CD14-positive monocyte (primary cell): ENCODE data around the gene IFNA16. TPM values are rescaled to one million over a fixed set of nuclear protein-coding genes. Genes with fewer than 3 reads are reported as not detected.
A peak's percentile ranks its signal among the peaks of the same experiment; 100 is the strongest.
"Not testable (repeated sequence)": the region's sequence is repeated elsewhere in the genome, so short reads cannot be mapped to it uniquely, and the experiment has no call there.

Source experiments
- DNase-seq, 3 donors: peaks; one replicate each; pipeline ENCODE4 v3.0.0-alpha.2; 2011 to 2022
- H2AFZ ChIP-seq: 2 replicates; pipeline ENCODE4 v1.6.0; 2012; ENCODE audit warnings: mild to moderate bottlenecking, low read depth, low read length, inconsistent platforms; ENCODE audit not compliant: insufficient read depth, poor library complexity, severe bottlenecking
- H3K27ac ChIP-seq, 2 donors: 1 replicate in 1 of 2; 2 replicates in 1 of 2; pipeline ENCODE4 v1.5.1; 2012 to 2013; ENCODE audit warnings: low read length in 2 of 2, control low read depth in 1 of 2, inconsistent platforms in 1 of 2, low read depth in 1 of 2, mild to moderate bottlenecking in 1 of 2
- H3K27me3 ChIP-seq, 2 donors: one replicate each; pipeline versions ENCODE4 v1.6.0 to v1.6.1; 2011 to 2013; ENCODE audit warnings: low read length in 2 of 2; ENCODE audit not compliant: control insufficient read depth in 2 of 2, insufficient read depth in 2 of 2
- H3K36me3 ChIP-seq, 2 donors: replicated peaks in 1 of 2; 1 replicate in 1 of 2; 2 replicates in 1 of 2; pipeline versions ENCODE4 v1.5.1 to v1.6.1; 2012 to 2013; ENCODE audit warnings: low read length in 2 of 2, control low read depth in 1 of 2, inconsistent platforms in 1 of 2, mild to moderate bottlenecking in 1 of 2; ENCODE audit not compliant: insufficient read depth in 2 of 2, control insufficient read depth in 1 of 2
- H3K4me1 ChIP-seq, 2 donors: 1 replicate in 1 of 2; 2 replicates in 1 of 2; pipeline versions ENCODE4 v1.5.1 to v1.6.1; 2012 to 2013; ENCODE audit warnings: low read length in 2 of 2, control low read depth in 1 of 2, inconsistent platforms in 1 of 2, mild to moderate bottlenecking in 1 of 2, moderate library complexity in 1 of 2; ENCODE audit not compliant: insufficient read depth in 2 of 2, control insufficient read depth in 1 of 2
- H3K4me2 ChIP-seq: replicated peaks from 2 replicates; pipeline ENCODE3; 2012; ENCODE audit warnings: low read length, moderate library complexity, mild to moderate bottlenecking; ENCODE audit not compliant: poor library complexity, severe bottlenecking; ENCODE audit errors: extremely low read depth
- H3K4me3 ChIP-seq, 3 experiments: fragments of 200-600 bp in 1 of 3; sonication (generic) in 1 of 3; replicated peaks in 1 of 3; 1 replicate in 2 of 3; 2 replicates in 1 of 3; pipeline ENCODE4 v1.5.1; 2011 to 2013; ENCODE audit warnings: low read length in 3 of 3, mild to moderate bottlenecking in 3 of 3, control low read depth in 2 of 3, low read depth in 2 of 3, inconsistent platforms in 1 of 3, moderate library complexity in 1 of 3
- H3K79me2 ChIP-seq: 2 replicates; pipeline ENCODE4 v1.6.0; 2012; ENCODE audit warnings: mild to moderate bottlenecking, control low read depth, inconsistent platforms, low read length, moderate library complexity; ENCODE audit not compliant: insufficient read depth
- H3K9ac ChIP-seq: 2 replicates; pipeline ENCODE4 v1.6.0; 2017; ENCODE audit warnings: low read length, mild to moderate bottlenecking; ENCODE audit not compliant: insufficient read depth, poor library complexity, severe bottlenecking
- H3K9me3 ChIP-seq, 2 donors: replicated peaks in 1 of 2; 1 replicate in 1 of 2; 2 replicates in 1 of 2; pipeline versions ENCODE4 v1.5.1 to v1.6.1; 2012 to 2013; ENCODE audit warnings: low read length in 2 of 2, control low read depth in 1 of 2; ENCODE audit not compliant: control insufficient read depth in 1 of 2, insufficient read depth in 1 of 2
- H4K20me1 ChIP-seq: 2 replicates; pipeline ENCODE4 v1.6.0; 2012; ENCODE audit warnings: mild to moderate bottlenecking, low read length, control low read depth, moderate library complexity; ENCODE audit not compliant: insufficient read depth
- H3K27ac Mint-ChIP-seq, 7 donors: one replicate each; pipeline ENCODE4 v1.8.0; 2020; ENCODE audit warnings: mild to moderate bottlenecking in 7 of 7, mixed read lengths in 7 of 7, moderate library complexity in 6 of 7, inconsistent platforms in 2 of 7
- H3K27me3 Mint-ChIP-seq, 3 donors: one replicate each; pipeline ENCODE4 v1.8.0; 2021 to 2022; ENCODE audit warnings: low read depth in 3 of 3, mild to moderate bottlenecking in 3 of 3, mixed read lengths in 3 of 3, moderate library complexity in 3 of 3, inconsistent platforms in 1 of 3
- H3K36me3 Mint-ChIP-seq, 2 donors: one replicate each; pipeline ENCODE4 v1.8.0; 2020; ENCODE audit warnings: mixed read lengths in 2 of 2, inconsistent platforms in 1 of 2, mild to moderate bottlenecking in 1 of 2
- H3K4me1 Mint-ChIP-seq: one replicate; pipeline ENCODE4 v1.8.0; 2020; ENCODE audit warnings: mild to moderate bottlenecking, mixed read lengths
- H3K4me3 Mint-ChIP-seq, 2 donors: one replicate each; pipeline ENCODE4 v1.8.0; 2020; ENCODE audit warnings: mild to moderate bottlenecking in 2 of 2, mixed read lengths in 2 of 2, moderate library complexity in 1 of 2
- H3K9me3 Mint-ChIP-seq, 7 donors: one replicate each; pipeline ENCODE4 v1.8.0; 2020 to 2022; ENCODE audit warnings: mixed read lengths in 7 of 7, mild to moderate bottlenecking in 6 of 7, moderate library complexity in 6 of 7, inconsistent platforms in 2 of 7
- WGBS: methylation state at CpG from one replicate; pipeline ENCODE4 v1.1.5; 2013; ENCODE audit warnings: missing lambda C conversion rate; ENCODE audit not compliant: insufficient coverage; 5-methylcytosine and 5-hydroxymethylcytosine counted together
- intact Hi-C, 2 donors: fragments of 100-400 bp; cut with micrococcal nuclease; formaldehyde crosslinking; loops; one replicate each; pipeline versions ENCODE4 v1.15.0 to v1.15.1; 2023
- polyA plus RNA-seq, 3 donors: library from polyadenylated mRNA; depleted of rRNA in 1 of 3; unstranded in 2 of 3; stranded (reverse) in 1 of 3; fragments of 300-500 nt in 2 of 3; fragments of >200 nt in 1 of 3; fragmentation: Illumina TruSeq in 2 of 3; gene quantifications; 1 replicate in 2 of 3; 2 replicates in 1 of 3; pipeline ENCODE4 v1.2.3, GENCODE V29; 2012 to 2021
- TF ChIP-seq, protein P1 (sequence below): fragments of 200-600 bp; IDR thresholded peaks from one replicate; pipeline ENCODE4 v1.8.0; 2022; ENCODE audit warnings: antibody characterized with exemption, mild to moderate bottlenecking

Gene IFNA16
- polyA plus RNA-seq, 3 donors, result not detected

DNA sequence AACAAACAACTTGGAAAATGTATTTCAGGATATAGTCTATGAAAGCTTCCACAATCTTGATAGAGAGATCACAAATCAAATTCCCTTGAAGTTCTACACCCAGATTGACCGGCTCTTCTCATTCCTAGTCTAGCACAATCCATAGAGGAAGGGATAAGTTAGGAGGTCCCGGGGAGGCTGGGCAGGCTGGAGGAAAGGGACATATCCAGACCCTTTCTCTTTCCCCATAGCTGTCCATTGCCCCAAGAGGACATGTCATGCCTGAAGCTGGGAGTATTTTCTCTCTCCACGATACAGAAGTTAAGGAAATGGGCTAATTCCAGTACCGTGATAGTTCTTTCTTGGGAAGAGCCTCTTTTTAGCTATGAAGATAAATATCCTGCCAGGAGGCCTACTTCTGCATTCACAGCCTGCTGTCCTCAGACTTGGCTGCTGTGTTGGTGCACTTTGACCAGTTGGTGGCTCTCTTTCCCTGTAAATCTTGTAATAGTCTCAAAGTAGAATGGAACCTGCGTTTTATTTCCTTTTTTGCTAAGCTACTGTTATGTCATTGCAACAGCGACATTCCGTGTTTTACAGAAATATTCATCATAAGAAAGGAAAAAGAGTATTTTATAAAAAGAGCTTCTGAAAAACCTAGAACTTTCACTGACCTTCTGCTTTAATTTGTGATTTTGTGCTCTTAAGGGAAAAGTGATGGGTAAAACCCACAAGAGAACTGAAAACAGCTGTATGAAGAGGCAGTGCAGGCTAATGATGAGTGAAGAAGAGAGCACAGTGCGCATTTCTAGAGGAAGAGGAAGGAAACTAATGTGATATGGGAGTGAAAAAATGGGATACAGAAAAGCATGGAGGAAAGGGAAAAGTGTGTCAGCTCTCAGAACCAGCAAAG lies 18.6 kb upstream of the IFNA16 start:
- peak; percentile 50 to 72 (median 65) for DNase-seq
- Histone ChIP-seq H3K4me1 (peaks cover 16 to 19% of the 10 kb centered on the region in 2 donors), H3K27me3 (peaks cover 3 to 12% of the 10 kb centered on the region in 2 donors)
- Mint-ChIP-seq H3K27ac (peak overlapping the region in 1 of 7 donors; percentile 4), H3K4me1 (peaks cover 18% of the 10 kb centered on the region), H3K27me3 (peaks cover 12 to 22% (median 18%) of the 10 kb centered on the region in 3 donors), H3K4me3 (peak overlapping the region in 1 of 2 donors; percentile 61)
- H3K4me3 ChIP-seq, H3K4me2 ChIP-seq, H3K9me3 Mint-ChIP-seq, H3K27ac ChIP-seq, H3K9ac ChIP-seq, H3K79me2 ChIP-seq, H3K36me3 Mint-ChIP-seq, H2AFZ ChIP-seq, H4K20me1 ChIP-seq, H3K36me3 ChIP-seq, intact Hi-C loops, H3K9me3 ChIP-seq: not testable (repeated sequence)
- WGBS, result 0% methylated on average over 1 of the region's 8 CpGs
- TF ChIP-seq, protein P1, sequence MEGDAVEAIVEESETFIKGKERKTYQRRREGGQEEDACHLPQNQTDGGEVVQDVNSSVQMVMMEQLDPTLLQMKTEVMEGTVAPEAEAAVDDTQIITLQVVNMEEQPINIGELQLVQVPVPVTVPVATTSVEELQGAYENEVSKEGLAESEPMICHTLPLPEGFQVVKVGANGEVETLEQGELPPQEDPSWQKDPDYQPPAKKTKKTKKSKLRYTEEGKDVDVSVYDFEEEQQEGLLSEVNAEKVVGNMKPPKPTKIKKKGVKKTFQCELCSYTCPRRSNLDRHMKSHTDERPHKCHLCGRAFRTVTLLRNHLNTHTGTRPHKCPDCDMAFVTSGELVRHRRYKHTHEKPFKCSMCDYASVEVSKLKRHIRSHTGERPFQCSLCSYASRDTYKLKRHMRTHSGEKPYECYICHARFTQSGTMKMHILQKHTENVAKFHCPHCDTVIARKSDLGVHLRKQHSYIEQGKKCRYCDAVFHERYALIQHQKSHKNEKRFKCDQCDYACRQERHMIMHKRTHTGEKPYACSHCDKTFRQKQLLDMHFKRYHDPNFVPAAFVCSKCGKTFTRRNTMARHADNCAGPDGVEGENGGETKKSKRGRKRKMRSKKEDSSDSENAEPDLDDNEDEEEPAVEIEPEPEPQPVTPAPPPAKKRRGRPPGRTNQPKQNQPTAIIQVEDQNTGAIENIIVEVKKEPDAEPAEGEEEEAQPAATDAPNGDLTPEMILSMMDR, result peak; percentile 75

DNA sequence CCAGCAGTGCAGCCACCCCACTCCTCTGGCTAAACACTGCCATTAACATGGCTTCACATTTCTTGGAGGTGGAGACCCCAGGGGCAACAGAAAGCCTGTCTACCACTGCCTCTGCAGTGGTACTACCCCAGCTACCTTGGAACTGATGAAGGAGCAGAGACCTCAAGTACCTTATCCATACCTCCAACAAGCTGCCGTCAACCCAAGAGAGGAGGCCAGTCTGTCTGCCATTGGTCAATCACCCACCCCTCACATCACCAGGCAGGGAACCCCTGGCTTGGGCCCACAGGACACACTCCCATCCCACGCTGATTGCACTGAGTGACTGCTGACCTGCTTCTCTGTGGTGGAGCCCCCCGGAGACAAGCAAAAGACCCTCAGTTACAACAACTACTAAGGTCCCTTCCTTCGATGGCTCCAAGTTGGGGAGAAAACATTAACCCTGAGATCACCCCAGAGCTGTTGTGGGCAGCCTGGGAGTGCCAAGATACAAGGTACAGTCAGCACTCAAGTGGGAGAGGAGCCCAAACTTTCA lies 17.1 kb upstream of the IFNA16 start:
- peaks cover 12 to 22% (median 18%) of the 10 kb centered on the region in 3 donors for H3K27me3 Mint-ChIP-seq
- no peak overlapping the region for H3K27ac Mint-ChIP-seq
- H3K4me1 ChIP-seq, result peaks cover 3 to 5% of the 10 kb centered on the region in 2 donors
- 100% methylated on average over 3 of the region's 4 CpGs for WGBS
- H3K4me1 Mint-ChIP-seq, result peaks cover 6% of the 10 kb centered on the region
- H3K4me2 ChIP-seq, result no peak overlapping the region
- no peaks in the 10 kb centered on the region for H3K79me2 ChIP-seq
- no peak overlapping the region for H3K4me3 ChIP-seq
- no peak overlapping the region for H3K27ac ChIP-seq
- no peaks in the 10 kb centered on the region for H4K20me1 ChIP-seq
- H3K9me3 Mint-ChIP-seq, result no peaks in the 10 kb centered on the region
- H3K9ac ChIP-seq, result no peak overlapping the region
- intact Hi-C loops, result no loop called here
- H3K36me3 Mint-ChIP-seq, result no peaks in the 10 kb centered on the region
- TF ChIP-seq, protein P1, result no peak
- no peak overlapping the region for H3K4me3 Mint-ChIP-seq
- no peaks in the 10 kb centered on the region for H3K36me3 ChIP-seq
- H3K9me3 ChIP-seq, result no peaks in the 10 kb centered on the region
- DNase-seq, result no peak
- no peak overlapping the region for H2AFZ ChIP-seq
- peaks cover 3 to 12% of the 10 kb centered on the region in 2 donors for H3K27me3 ChIP-seq
